ENCODE measurements around the gene MIF4GD. TPM values are rescaled to one million over a fixed set of nuclear protein-coding genes. Genes with fewer than 3 reads are reported as not detected.
A peak's percentile ranks its signal among the peaks of the same experiment; 100 is the strongest.
"Not testable (repeated sequence)": the region's sequence is repeated elsewhere in the genome, so short reads cannot be mapped to it uniquely, and the experiment has no call there.

Gene MIF4GD
- polyA plus RNA-seq, 1 donor, result 23.2 TPM

DNA sequence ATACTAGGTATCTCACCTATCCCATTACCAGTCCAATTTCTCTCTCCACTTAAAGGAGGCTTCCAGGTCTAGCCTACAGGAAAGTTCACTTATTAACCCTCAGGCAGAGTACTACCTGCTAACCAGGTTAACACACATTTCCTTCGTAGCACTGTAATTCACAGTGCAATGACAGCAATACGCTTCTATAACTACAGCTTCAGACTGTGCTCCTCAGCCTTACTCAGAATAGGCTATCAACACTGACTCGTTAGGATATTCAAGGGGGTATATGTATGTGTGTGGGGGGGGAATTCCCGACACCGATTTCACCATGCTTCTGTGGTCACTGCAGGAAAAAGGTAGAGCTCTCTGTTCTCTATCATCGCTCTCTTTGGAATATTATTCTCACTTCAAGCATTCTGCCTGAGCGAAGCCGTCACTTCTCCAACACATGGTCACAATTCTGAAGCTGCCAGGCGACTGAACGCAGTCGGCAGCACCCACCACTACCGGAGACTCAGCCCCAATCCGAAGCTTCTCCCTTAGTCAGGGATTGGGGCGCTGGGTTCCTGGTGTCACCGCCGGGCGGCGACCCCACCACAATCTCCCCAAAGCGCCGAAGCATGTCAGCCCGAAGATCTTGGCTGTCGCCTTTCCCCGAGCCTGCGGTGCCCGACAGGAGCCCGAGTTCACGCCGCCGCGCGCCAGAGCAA, 10.2 kb downstream of the MIF4GD start:
- Histone ChIP-seq H3K9me3 (ENCODE audit: control insufficient read depth, low read depth, low read length) (peaks cover 2% of the 10 kb centered on the region), H3K4me3 (ENCODE audit: low read length) (peak overlapping the region; percentile 83), H3K27ac (ENCODE audit: low read length) (peak overlapping the region; percentile 89), H3K36me3 (ENCODE audit: control insufficient read depth, insufficient read depth, low read length) (peaks cover 20% of the 10 kb centered on the region), H3K4me1 (ENCODE audit: control insufficient read depth, insufficient read depth, low read length) (peaks cover 14% of the 10 kb centered on the region), H3K27me3 (ENCODE audit: control insufficient read depth, insufficient read depth, low read length) (no peaks in the 10 kb centered on the region)
- 0% methylated on average over 2 of the region's 31 CpGs for WGBS (ENCODE audit: insufficient coverage, low lambda C conversion rate)
- DNase-seq, result peak in 1 of 2 donors; percentile 37

DNA sequence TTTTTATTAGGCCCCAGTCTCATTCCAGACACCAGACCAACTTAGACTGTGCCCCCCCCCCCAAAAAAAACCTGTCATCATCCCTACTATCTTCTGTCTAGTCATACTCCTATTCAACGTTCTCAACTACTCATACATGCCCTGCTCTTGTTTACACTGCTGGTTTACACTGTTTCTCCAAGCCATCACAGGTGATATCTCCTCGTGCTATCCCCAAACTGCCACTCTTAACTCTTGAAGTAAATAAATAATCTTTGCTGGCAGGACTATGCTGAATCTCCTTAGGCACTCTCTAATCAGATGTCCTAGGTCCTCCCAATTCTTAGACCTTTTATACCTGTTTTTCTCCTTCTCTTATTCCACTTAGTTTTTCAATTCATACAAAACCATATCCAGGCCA, 13.8 kb downstream of the MIF4GD start:
- H3K4me1 ChIP-seq (ENCODE audit: control insufficient read depth, insufficient read depth, low read length); H3K27me3 ChIP-seq (ENCODE audit: control insufficient read depth, insufficient read depth, low read length); H3K36me3 ChIP-seq (ENCODE audit: control insufficient read depth, insufficient read depth, low read length); H3K27ac ChIP-seq (ENCODE audit: low read length); DNase-seq; H3K9me3 ChIP-seq (ENCODE audit: control insufficient read depth, low read depth, low read length); H3K4me3 ChIP-seq (ENCODE audit: low read length): not testable (repeated sequence)
- no CpG with 5 or more reads among the region's 2 CpGs for WGBS (ENCODE audit: insufficient coverage, low lambda C conversion rate)

DNA sequence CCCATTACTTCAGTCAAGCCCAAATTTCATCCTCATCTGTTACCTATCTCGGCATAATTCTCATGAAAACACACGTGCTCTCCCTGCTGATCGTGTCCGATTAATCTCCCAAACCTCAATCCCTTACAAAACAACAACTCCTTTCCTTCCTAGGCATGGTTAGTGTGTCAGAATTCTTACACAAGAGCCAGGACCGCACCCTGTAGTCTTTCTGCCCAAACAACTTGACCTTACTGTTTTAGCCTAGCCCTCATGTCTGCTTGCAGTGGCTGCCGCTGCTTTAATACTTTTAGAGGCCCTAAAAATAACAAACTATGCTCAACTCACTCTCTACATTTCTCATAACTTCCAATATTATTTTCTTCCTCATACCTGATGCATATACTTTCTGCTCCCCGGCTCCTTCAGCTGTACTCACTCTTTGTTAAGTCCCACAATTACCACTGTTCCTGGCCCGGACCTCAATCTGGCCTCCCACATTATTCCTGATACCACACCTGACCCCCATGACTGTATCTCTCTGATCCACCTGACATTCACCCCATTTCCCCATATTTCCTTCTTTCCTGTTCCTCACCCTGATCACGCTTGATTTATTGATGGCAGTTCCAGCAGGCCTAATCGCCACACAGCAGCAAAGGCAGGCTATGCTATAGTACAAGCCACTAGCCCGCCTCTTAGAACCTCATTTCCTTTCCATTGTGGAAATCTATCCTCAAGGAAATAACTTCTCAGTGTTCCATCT, 14.9 kb downstream of the MIF4GD start:
- 100% methylated on average over 1 of the region's 11 CpGs for WGBS (ENCODE audit: insufficient coverage, low lambda C conversion rate)
- not testable (repeated sequence) for H3K36me3 ChIP-seq (ENCODE audit: control insufficient read depth, insufficient read depth, low read length); H3K9me3 ChIP-seq (ENCODE audit: control insufficient read depth, low read depth, low read length); H3K27ac ChIP-seq (ENCODE audit: low read length); H3K27me3 ChIP-seq (ENCODE audit: control insufficient read depth, insufficient read depth, low read length); H3K4me1 ChIP-seq (ENCODE audit: control insufficient read depth, insufficient read depth, low read length); DNase-seq; H3K4me3 ChIP-seq (ENCODE audit: low read length)

DNA sequence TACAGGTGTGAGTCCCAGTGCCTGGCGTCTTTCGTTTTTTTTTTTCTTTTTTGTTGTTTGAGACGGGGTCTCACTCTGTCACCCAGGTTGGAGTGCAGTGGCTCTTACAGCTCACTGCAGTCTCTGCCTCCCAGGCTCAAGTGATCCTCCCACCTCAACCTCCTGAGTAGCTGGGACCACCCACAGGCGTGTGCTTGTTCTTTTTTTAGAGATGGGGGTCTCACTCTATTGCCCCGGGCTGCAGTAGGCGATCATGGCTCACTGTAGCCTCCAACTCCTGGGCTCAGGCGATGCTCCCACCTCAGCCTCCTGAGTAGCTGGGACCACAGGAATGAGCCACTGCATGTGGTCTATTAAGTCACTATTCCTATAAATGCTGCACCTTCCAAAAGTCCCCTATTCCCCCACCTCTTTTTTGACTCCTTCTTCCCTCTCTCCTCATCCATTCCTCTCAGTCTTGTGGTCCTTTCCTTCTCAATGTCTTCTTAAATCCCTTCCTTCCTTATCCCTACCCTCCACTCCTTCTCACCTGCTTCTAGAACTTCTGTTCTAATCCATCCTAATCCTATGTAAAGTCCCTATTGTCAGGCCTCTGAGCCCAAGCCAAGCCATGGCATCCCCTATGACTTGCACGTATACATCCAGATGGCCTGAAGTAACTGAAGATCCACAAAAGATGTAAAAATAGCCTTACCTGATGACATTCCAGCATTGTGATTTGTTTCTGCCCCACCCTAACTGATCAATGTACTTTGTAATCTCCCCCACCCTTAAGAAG, 18.8 kb downstream of the MIF4GD start:
- DNase-seq, result no peak
- Histone ChIP-seq H3K36me3 (ENCODE audit: control insufficient read depth, insufficient read depth, low read length) (peaks cover 4% of the 10 kb centered on the region), H3K4me1 (ENCODE audit: control insufficient read depth, insufficient read depth, low read length) (no peaks in the 10 kb centered on the region), H3K4me3 (ENCODE audit: low read length) (no peak overlapping the region), H3K27ac (ENCODE audit: low read length) (no peak overlapping the region), H3K27me3 (ENCODE audit: control insufficient read depth, insufficient read depth, low read length) (no peaks in the 10 kb centered on the region), H3K9me3 (ENCODE audit: control insufficient read depth, low read depth, low read length) (no peaks in the 10 kb centered on the region)
- WGBS (ENCODE audit: insufficient coverage, low lambda C conversion rate), result no CpG with 5 or more reads among the region's 8 CpGs

DNA sequence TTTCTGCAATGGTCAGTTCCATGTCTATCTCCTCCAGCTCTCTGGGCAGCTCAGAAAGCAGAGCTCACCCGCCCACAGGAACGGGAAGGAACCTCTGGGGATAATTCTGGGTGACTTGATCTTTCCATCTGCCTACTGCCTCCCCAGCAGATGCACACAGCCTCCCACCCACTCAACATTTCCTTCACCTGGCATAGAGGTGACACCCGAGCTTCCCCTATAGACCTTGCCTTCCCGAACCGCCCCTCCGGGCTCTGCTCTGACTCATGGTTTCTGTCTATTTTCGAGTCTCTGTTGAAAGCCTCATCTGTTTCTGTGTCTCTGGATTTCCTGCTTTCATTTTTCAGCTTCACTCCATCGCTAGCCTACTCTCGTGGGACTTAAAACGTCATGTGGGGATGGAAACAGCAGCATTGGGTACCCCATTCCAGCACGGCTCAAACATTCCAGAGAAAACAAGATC, 21.0 kb downstream of the MIF4GD start:
- no peaks in the 10 kb centered on the region for H3K4me1 ChIP-seq (ENCODE audit: control insufficient read depth, insufficient read depth, low read length)
- peaks cover 22% of the 10 kb centered on the region for H3K36me3 ChIP-seq (ENCODE audit: control insufficient read depth, insufficient read depth, low read length)
- no peak for DNase-seq
- no CpG with 5 or more reads among the region's 11 CpGs for WGBS (ENCODE audit: insufficient coverage, low lambda C conversion rate)
- no peaks in the 10 kb centered on the region for H3K9me3 ChIP-seq (ENCODE audit: control insufficient read depth, low read depth, low read length)
- no peak overlapping the region for H3K4me3 ChIP-seq (ENCODE audit: low read length)
- no peak overlapping the region for H3K27ac ChIP-seq (ENCODE audit: low read length)
- no peaks in the 10 kb centered on the region for H3K27me3 ChIP-seq (ENCODE audit: control insufficient read depth, insufficient read depth, low read length)

DNA sequence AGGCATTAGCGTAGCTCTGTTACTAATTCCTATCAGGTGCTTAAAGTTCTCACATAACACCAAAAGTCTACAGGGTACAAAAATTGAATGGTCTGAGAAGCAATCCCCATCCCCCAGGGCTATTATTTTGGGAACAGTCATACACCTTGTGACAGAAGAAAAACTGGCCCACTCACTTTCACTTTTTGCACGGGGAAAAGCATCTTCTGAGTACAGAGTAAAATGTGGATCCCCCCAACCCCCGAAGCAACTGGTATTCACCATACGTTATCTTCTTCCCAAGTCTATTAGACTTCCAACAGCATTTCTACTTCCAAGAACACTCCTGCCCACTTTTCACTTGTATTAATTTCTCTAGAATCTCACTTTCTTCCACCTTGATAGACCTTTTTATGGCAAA, 21.5 kb downstream of the MIF4GD start:
- no peak overlapping the region for H3K27ac ChIP-seq (ENCODE audit: low read length)
- H3K9me3 ChIP-seq (ENCODE audit: control insufficient read depth, low read depth, low read length), result no peaks in the 10 kb centered on the region
- no peak for DNase-seq
- no peaks in the 10 kb centered on the region for H3K4me1 ChIP-seq (ENCODE audit: control insufficient read depth, insufficient read depth, low read length)
- no CpG with 5 or more reads among the region's 4 CpGs for WGBS (ENCODE audit: insufficient coverage, low lambda C conversion rate)
- no peak overlapping the region for H3K4me3 ChIP-seq (ENCODE audit: low read length)
- peaks cover 27% of the 10 kb centered on the region for H3K36me3 ChIP-seq (ENCODE audit: control insufficient read depth, insufficient read depth, low read length)
- H3K27me3 ChIP-seq (ENCODE audit: control insufficient read depth, insufficient read depth, low read length), result no peaks in the 10 kb centered on the region

DNA sequence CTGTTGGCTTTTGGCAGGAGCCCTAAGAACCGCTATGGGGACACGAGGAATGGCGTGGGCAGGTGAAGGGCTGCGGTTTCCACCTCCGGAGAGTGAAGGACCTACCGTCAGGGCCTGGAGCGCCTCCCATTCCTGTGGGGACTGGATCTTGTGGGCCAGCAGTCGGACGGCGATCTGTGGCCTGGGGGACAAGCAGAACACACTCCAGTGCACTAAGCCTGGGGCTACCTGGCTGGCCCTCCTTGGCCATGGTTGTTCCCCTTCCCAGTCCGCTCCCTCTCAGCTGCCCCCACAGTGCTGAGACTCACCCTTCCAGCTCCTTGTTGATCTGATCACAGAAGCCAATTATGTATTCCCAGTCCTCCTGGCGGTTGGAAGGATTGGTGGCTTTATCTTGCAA, 24.6 kb downstream of the MIF4GD start:
- DNase-seq, result no peak
- H3K9me3 ChIP-seq (ENCODE audit: control insufficient read depth, low read depth, low read length), result no peaks in the 10 kb centered on the region
- no peak overlapping the region for H3K27ac ChIP-seq (ENCODE audit: low read length)
- no peak overlapping the region for H3K4me3 ChIP-seq (ENCODE audit: low read length)
- H3K36me3 ChIP-seq (ENCODE audit: control insufficient read depth, insufficient read depth, low read length), result peaks cover 59% of the 10 kb centered on the region
- peaks cover 5% of the 10 kb centered on the region for H3K4me1 ChIP-seq (ENCODE audit: control insufficient read depth, insufficient read depth, low read length)
- no CpG with 5 or more reads among the region's 12 CpGs for WGBS (ENCODE audit: insufficient coverage, low lambda C conversion rate)
- H3K27me3 ChIP-seq (ENCODE audit: control insufficient read depth, insufficient read depth, low read length), result no peaks in the 10 kb centered on the region

DNA sequence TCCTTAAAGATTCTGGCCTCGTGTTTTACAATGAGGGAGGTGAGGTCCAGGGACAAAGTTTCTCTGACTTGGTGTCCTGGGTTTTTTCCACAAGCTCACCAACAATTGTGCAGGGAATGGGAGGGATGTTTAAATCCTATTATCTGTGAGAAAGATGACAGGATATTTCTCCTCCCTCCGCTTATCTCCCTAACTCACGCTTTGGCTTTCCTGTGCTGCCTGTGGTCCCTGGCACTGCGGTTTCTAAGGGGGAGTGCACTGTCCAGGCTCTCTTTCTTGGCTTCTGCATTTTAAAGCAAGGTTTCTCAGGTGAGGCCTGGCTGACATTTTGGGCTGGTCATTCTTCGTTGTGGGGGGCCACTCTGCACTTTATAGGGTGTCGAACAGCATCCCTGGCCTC, 26.0 kb downstream of the MIF4GD start:
- Histone ChIP-seq H3K4me3 (ENCODE audit: low read length) (no peak overlapping the region), H3K9me3 (ENCODE audit: control insufficient read depth, low read depth, low read length) (no peaks in the 10 kb centered on the region), H3K4me1 (ENCODE audit: control insufficient read depth, insufficient read depth, low read length) (peaks cover 19% of the 10 kb centered on the region), H3K27me3 (ENCODE audit: control insufficient read depth, insufficient read depth, low read length) (no peaks in the 10 kb centered on the region), H3K36me3 (ENCODE audit: control insufficient read depth, insufficient read depth, low read length) (peaks cover 71% of the 10 kb centered on the region), H3K27ac (ENCODE audit: low read length) (no peak overlapping the region)
- WGBS (ENCODE audit: insufficient coverage, low lambda C conversion rate), result no CpG with 5 or more reads among the region's 6 CpGs
- no peak for DNase-seq

DNA sequence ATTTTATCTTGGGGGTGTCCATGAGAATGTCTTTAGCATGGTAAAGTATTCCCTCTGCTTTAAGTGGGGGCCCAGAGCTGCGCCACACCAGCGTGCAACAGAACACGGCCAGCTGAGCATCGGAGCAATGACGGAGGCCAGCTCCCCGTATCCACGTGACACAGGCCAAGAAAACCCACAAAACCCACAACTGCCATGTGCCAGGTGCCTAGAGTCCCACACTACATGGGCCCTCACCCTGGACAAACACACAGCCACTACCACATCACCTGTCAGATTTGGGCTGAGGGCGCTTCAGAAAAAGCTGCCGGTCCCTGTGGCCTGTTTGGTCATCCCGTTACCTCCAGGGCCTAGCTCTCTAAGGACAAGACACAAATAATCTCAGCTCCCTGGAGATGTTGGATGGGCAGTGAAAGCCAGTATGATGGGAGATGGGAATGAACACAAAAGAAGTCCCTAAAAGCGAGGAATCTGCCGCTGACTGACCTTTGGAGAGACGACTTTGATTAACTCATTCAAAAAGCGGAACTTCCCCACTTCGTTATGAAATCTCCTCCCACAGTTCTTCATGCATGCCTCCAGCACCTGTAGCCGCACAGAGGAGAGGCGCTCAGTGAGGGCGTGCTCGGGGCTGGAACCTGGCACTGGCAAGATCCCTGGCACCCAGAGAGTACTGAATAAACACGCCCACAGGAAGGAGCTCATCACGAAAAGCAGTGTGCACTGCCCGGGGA, 26.7 kb downstream of the MIF4GD start:
- H3K36me3 ChIP-seq (ENCODE audit: control insufficient read depth, insufficient read depth, low read length), result peaks cover 78% of the 10 kb centered on the region
- 100% methylated on average over 4 of the region's 22 CpGs for WGBS (ENCODE audit: insufficient coverage, low lambda C conversion rate)
- peaks cover 26% of the 10 kb centered on the region for H3K4me1 ChIP-seq (ENCODE audit: control insufficient read depth, insufficient read depth, low read length)
- H3K27ac ChIP-seq (ENCODE audit: low read length), result no peak overlapping the region
- no peak for DNase-seq
- H3K9me3 ChIP-seq (ENCODE audit: control insufficient read depth, low read depth, low read length), result no peaks in the 10 kb centered on the region
- no peaks in the 10 kb centered on the region for H3K27me3 ChIP-seq (ENCODE audit: control insufficient read depth, insufficient read depth, low read length)
- H3K4me3 ChIP-seq (ENCODE audit: low read length), result no peak overlapping the region
